ENCODE results near the gene MYO15A.
"Not testable (repeated sequence)": the region's sequence is repeated elsewhere in the genome, so short reads cannot be mapped to it uniquely, and the experiment has no call there.

MYO15A gene

GRCh38 chr17:18213666-18214270, 105.2 kb downstream of the MYO15A start:
- Mint-ChIP-seq H3K9me3 (no peaks in the 10 kb centered on the region), H3K36me3 (ENCODE audit: low read depth) (peaks cover 18% of the 10 kb centered on the region), H3K4me1 (peaks cover 24% of the 10 kb centered on the region), H3K4me3 (no peak overlapping the region), H3K27me3 (ENCODE audit: low read depth) (peaks cover 6% of the 10 kb centered on the region), H3K27ac (no peak overlapping the region)
- TF ChIP-seq, protein P1, sequence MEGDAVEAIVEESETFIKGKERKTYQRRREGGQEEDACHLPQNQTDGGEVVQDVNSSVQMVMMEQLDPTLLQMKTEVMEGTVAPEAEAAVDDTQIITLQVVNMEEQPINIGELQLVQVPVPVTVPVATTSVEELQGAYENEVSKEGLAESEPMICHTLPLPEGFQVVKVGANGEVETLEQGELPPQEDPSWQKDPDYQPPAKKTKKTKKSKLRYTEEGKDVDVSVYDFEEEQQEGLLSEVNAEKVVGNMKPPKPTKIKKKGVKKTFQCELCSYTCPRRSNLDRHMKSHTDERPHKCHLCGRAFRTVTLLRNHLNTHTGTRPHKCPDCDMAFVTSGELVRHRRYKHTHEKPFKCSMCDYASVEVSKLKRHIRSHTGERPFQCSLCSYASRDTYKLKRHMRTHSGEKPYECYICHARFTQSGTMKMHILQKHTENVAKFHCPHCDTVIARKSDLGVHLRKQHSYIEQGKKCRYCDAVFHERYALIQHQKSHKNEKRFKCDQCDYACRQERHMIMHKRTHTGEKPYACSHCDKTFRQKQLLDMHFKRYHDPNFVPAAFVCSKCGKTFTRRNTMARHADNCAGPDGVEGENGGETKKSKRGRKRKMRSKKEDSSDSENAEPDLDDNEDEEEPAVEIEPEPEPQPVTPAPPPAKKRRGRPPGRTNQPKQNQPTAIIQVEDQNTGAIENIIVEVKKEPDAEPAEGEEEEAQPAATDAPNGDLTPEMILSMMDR (IDR thresholded peaks at IDR 0.05; ENCODE audit: unreplicated experiment in 3 of 3) = no peak

GRCh38 chr17:18216906-18217305, 108.3 kb downstream of the MYO15A start:
- Mint-ChIP-seq H3K27ac (peak overlapping the region in 2 of 3 experiments; percentile 46 to 61), H3K4me1 (peaks cover 31% of the 10 kb centered on the region)
- not testable (repeated sequence) for H3K36me3 Mint-ChIP-seq (ENCODE audit: low read depth); H3K4me3 Mint-ChIP-seq; H3K27me3 Mint-ChIP-seq (ENCODE audit: low read depth); H3K9me3 Mint-ChIP-seq

DNA sequence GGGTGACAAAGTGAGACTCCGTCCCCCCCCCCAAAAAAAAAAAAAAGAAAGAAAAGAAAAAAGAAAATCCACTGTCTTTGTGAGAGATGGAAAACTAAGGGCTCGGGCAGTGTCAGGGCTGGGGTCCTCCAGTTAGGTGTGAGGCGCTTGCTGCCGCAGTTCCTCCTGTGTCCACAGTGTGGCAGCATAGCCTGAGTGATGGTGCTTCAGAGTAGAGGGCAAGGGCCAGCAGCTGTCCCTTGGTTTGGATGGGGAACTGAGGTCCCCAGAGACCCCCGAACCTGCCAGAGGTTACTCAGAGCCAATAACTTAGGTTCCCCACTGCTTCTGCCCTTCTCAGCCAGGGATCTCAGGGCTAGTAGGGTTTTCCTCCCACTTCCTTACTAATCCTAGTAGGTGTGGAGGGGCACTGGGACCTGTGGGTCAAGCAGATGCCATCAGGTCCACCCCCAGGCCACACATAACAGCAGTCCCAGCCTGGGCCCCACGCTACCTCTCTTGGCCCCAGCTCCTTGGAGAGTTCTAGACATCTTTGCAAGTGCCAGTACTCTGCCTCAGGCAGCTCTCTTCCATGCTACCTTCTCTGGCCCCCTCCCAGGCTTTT, 109.0 kb downstream of the MYO15A start:
- Mint-ChIP-seq H3K27me3 (ENCODE audit: low read depth) (peaks cover 6% of the 10 kb centered on the region), H3K4me1 (peaks cover 31% of the 10 kb centered on the region), H3K27ac (peak overlapping the region in 1 of 3 experiments; percentile 26), H3K9me3 (no peaks in the 10 kb centered on the region), H3K4me3 (no peak overlapping the region), H3K36me3 (ENCODE audit: low read depth) (no peaks in the 10 kb centered on the region)
- TF ChIP-seq, protein P1 (IDR thresholded peaks at IDR 0.05; ENCODE audit: unreplicated experiment in 3 of 3) = peak; percentile 88 to 93 (median 88)

DNA sequence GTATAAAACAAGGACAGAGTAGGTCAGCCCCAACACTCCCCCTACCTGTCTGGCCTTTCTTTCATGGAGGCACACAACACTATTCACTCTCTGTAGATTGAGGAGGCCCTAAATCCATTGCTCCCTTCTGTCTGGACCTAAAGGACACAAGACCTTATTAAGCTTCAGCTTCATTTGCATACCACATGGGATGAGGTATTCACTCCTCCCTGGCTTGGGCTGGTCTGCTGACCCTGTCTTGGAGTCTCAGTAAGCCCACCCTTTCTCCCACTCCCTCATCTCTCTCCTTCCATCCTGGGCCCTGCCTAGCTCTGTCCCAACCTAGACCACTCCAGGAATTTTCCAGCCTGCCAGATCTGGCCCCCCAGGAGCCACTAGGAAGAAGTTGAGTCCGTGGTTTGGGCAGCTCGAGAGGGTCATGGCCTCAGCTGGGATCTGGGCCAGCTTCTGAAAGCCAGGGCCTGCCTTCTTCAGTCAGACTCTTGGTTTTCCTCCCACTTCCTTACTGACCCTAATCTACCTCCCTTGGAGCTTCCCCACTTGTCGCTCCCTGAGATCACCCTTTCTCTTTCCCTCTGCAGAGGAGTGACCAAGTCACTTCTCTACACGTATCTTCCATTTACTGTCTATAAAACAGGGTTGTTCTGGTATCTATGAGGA, 110.3 kb downstream of the MYO15A start:
- TF ChIP-seq, protein P1 (IDR thresholded peaks at IDR 0.05; ENCODE audit: unreplicated experiment in 3 of 3) = no peak
- Mint-ChIP-seq H3K4me1 (peaks cover 31% of the 10 kb centered on the region), H3K27ac (peak overlapping the region; percentile 56 to 77 (median 72)), H3K4me3 (no peak overlapping the region), H3K9me3 (no peaks in the 10 kb centered on the region), H3K27me3 (ENCODE audit: low read depth) (peaks cover 6% of the 10 kb centered on the region), H3K36me3 (ENCODE audit: low read depth) (no peaks in the 10 kb centered on the region)

DNA sequence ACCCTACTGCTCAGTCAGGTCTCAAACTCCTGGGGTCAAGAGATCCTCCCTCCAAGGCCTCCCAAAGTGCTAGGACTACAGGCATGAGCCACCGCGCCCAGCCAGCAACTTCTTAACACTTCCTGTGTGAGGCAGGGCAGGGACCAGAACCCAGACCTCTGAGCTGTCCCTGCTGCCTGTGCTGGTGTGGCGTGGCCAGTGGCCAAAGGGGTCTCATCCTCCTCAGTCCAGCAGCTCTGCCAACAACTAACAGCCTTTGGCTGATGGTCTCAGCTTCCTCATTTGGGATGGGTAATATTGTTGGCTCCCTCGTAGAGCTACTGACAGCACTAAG, 115.5 kb downstream of the MYO15A start:
- H3K4me1 Mint-ChIP-seq = peaks cover 34% of the 10 kb centered on the region
- no peaks in the 10 kb centered on the region for H3K27me3 Mint-ChIP-seq (ENCODE audit: low read depth)
- H3K36me3 Mint-ChIP-seq (ENCODE audit: low read depth) = no peaks in the 10 kb centered on the region
- H3K4me3 Mint-ChIP-seq = peak overlapping the region; percentile 29 to 50 (median 35)
- no peaks in the 10 kb centered on the region for H3K9me3 Mint-ChIP-seq
- H3K27ac Mint-ChIP-seq = peak overlapping the region; percentile 96 to 98 (median 98)
- TF ChIP-seq, protein P1 (IDR thresholded peaks at IDR 0.05; ENCODE audit: unreplicated experiment in 3 of 3) = no peak

DNA sequence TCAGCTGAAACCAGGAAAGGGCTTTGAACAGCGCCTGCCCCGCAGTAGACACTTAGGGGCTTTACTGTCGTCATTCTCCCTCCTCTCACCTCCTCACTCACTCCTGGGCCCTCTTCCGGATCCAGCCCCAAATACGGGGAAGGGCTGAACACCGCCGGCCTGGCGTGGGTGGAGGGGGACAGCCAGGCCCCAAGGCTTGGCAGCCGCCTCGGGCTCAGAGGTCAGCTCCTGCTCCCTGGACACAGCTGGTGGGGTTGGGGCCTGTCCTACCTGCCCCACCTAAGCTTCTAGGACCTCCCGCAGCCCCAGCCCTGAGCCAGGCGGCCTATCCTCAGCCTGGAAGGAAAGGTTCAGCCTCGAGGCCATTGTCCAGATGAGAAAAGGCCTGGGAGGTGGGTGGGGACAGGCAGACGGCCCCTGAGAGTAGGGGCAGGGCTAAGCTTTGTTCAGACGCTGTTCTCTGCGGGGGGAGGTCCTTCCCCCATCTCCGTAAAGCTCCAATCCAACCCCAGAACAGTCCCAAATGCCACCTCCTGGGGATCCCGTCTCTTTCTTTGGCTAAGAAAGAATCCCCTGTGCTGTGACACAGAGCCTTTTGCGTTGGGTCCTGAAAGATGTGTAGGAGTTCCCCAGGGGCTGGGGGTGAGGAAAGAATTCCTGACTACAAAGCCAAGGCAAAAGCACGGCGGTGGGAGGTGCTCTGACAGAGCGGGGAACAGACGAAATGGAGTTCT, 116.0 kb downstream of the MYO15A start:
- TF ChIP-seq, protein P1 (IDR thresholded peaks at IDR 0.05; ENCODE audit: unreplicated experiment in 3 of 3) = no peak
- peak overlapping the region; percentile 86 to 90 (median 89) for H3K4me3 Mint-ChIP-seq
- H3K9me3 Mint-ChIP-seq = no peaks in the 10 kb centered on the region
- peaks cover 31% of the 10 kb centered on the region for H3K4me1 Mint-ChIP-seq
- H3K27ac Mint-ChIP-seq = peak overlapping the region; percentile 96 to 98 (median 98)
- no peaks in the 10 kb centered on the region for H3K27me3 Mint-ChIP-seq (ENCODE audit: low read depth)
- no peaks in the 10 kb centered on the region for H3K36me3 Mint-ChIP-seq (ENCODE audit: low read depth)
